Natural killer cell (primary cell): ENCODE measurements around the gene RNF6. TPM values are rescaled to one million over a fixed set of nuclear protein-coding genes. Genes with fewer than 3 reads are reported as not detected.

Source experiments
- ATAC-seq, 3 donors: fragments of 150-1000 bp in 2 of 3; fragments of 200-7000 bp in 1 of 3; cut with Tn5 transposase; 1 replicate in 1 of 3; 2 replicates in 2 of 3; pipeline ENCODE4 v1.10.0; 2021; ENCODE audit warnings: mild to moderate bottlenecking in 2 of 3, moderate library complexity in 2 of 3
- DNase-seq, 2 donors: peaks; one replicate each; pipeline versions ENCODE4 v3.0.0 to v3.0.0-alpha.2; 2013 to 2021; ENCODE audit warnings: mixed read lengths in 1 of 2
- H3K27ac ChIP-seq: one replicate; pipeline ENCODE4 v1.5.1; 2013; ENCODE audit warnings: mild to moderate bottlenecking, low read length
- H3K27me3 ChIP-seq: one replicate; pipeline ENCODE4 v1.6.1; 2013; ENCODE audit warnings: low read length; ENCODE audit not compliant: control insufficient read depth, insufficient read depth
- H3K36me3 ChIP-seq: one replicate; pipeline ENCODE4 v1.6.1; 2013; ENCODE audit warnings: low read length; ENCODE audit not compliant: control insufficient read depth, insufficient read depth
- H3K4me1 ChIP-seq: one replicate; pipeline ENCODE4 v1.6.1; 2013; ENCODE audit warnings: low read length; ENCODE audit not compliant: control insufficient read depth, insufficient read depth
- H3K4me3 ChIP-seq: one replicate; pipeline ENCODE4 v1.5.1; 2013; ENCODE audit warnings: low read length
- H3K9me3 ChIP-seq: one replicate; pipeline ENCODE4 v1.6.1; 2013; ENCODE audit warnings: low read length; ENCODE audit not compliant: control insufficient read depth, insufficient read depth
- H3K27ac Mint-ChIP-seq, 2 donors: one replicate each; pipeline ENCODE4 v1.8.0; 2022; ENCODE audit warnings: mild to moderate bottlenecking in 2 of 2, mixed read lengths in 2 of 2, moderate library complexity in 1 of 2
- H3K27me3 Mint-ChIP-seq, 2 donors: one replicate each; pipeline ENCODE4 v1.8.0; 2022; ENCODE audit warnings: low read depth in 2 of 2, mixed read lengths in 2 of 2
- H3K36me3 Mint-ChIP-seq: one replicate; pipeline ENCODE4 v1.8.0; 2022; ENCODE audit warnings: mixed read lengths
- H3K4me1 Mint-ChIP-seq, 2 donors: one replicate each; pipeline ENCODE4 v1.8.0; 2022; ENCODE audit warnings: mixed read lengths in 2 of 2
- H3K4me3 Mint-ChIP-seq: one replicate; pipeline ENCODE4 v1.8.0; 2022; ENCODE audit warnings: mild to moderate bottlenecking, moderate library complexity, mixed read lengths
- H3K9me3 Mint-ChIP-seq, 2 donors: one replicate each; pipeline ENCODE4 v1.8.0; 2022; ENCODE audit warnings: mixed read lengths in 2 of 2
- WGBS: methylation state at CpG from one replicate; pipeline ENCODE4 v1.1.7; 2013; ENCODE audit warnings: missing lambda C conversion rate; ENCODE audit not compliant: insufficient coverage; 5-methylcytosine and 5-hydroxymethylcytosine counted together
- intact Hi-C: fragments of 100-400 bp; cut with micrococcal nuclease; formaldehyde crosslinking; loops from one replicate; pipeline ENCODE4 v1.14.2; 2022
- total RNA-seq, 4 donors: library from RNA; stranded (reverse); fragments of 120-200 nt in 1 of 4; gene quantifications; one replicate each; pipeline versions ENCODE4 v1.2.3 to v1.2.4, GENCODE V29; 2013 to 2022
- TF ChIP-seq, protein P1 (sequence below): fragments of 200-600 bp; IDR thresholded peaks from one replicate; pipeline ENCODE4 v1.8.0; 2022; ENCODE audit warnings: antibody characterized with exemption

RNF6 gene
- total RNA-seq: 10 to 100 TPM; 49.8 to 62.3 (median 52.6) TPM
- 49.2 TPM for total RNA-seq (2013)

DNA sequence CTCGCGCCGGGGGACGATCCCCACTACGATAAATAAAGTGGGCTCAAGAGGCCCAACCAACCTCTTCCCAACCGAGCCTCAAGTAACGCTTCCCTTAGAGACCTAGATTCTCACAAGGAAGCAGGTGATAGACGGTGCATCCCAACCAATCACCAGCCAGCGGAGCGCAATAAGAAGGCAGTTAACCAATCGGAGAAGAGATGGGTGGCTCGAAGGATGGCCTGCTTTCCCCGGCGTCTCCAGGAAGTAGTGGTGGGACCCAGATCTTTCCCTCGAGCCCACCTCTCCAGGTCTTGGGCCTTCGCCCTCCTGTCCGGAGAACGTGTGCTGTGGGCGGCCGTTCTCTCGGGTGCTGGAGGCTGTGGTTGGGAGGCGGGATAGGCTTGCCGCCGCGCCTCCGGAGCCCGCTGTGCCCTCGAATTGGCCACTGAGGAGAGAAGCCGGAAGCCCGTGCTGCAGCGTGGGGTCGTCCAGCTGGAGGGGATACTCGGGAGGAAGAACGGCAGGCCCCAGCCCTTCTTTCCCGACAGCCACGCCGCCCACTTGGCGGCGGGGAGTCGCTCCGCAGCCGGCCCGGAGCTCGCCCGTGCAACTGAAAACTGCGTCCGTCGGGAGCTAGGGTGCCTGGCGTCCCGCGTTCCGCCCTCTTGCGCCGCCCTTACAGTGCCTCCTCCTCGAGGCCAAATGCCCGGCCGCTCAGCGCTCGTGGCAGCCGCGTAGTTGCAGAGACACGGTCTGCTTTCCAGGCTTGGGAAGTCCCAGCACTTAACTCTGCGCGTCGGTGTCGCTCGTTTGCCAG, at the start of gene RNF6:
TSS of gene RNF6 (minus strand) at position 594 of the 799 bp plus-strand sequence. CDS start 2,665 bp downstream, outside the sequence.
- intact Hi-C loops: loop anchor here (1.0 kb wide), 2 partner anchors 32 to 36 kb away; partner anchors contain the start of gene CDK8
- TF ChIP-seq, protein P1, sequence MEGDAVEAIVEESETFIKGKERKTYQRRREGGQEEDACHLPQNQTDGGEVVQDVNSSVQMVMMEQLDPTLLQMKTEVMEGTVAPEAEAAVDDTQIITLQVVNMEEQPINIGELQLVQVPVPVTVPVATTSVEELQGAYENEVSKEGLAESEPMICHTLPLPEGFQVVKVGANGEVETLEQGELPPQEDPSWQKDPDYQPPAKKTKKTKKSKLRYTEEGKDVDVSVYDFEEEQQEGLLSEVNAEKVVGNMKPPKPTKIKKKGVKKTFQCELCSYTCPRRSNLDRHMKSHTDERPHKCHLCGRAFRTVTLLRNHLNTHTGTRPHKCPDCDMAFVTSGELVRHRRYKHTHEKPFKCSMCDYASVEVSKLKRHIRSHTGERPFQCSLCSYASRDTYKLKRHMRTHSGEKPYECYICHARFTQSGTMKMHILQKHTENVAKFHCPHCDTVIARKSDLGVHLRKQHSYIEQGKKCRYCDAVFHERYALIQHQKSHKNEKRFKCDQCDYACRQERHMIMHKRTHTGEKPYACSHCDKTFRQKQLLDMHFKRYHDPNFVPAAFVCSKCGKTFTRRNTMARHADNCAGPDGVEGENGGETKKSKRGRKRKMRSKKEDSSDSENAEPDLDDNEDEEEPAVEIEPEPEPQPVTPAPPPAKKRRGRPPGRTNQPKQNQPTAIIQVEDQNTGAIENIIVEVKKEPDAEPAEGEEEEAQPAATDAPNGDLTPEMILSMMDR: no peak
- DNase-seq (peak; percentile 87 to 96), ATAC-seq (peak; percentile 91 to 97 (median 93))
- Histone ChIP-seq H3K27me3 (no peaks in the 10 kb centered on the region), H3K27ac (peak within 1 kb of the TSS; percentile 96), H3K36me3 (peaks cover 35% of the 10 kb centered on the region), H3K9me3 (no peaks in the 10 kb centered on the region), H3K4me1 (peaks cover 13% of the 10 kb centered on the region), H3K4me3 (peak within 1 kb of the TSS; percentile 99)
- no peaks in the 10 kb centered on the region for H3K9me3 Mint-ChIP-seq
- peaks cover 3 to 10% of the 10 kb centered on the region in 2 donors for H3K27me3 Mint-ChIP-seq
- peaks cover 37 to 43% of the 10 kb centered on the region in 2 donors for H3K4me1 Mint-ChIP-seq
- H3K27ac Mint-ChIP-seq: peak within 1 kb of the TSS; percentile 95 to 98
- H3K4me3 Mint-ChIP-seq: peak within 1 kb of the TSS; percentile 92
- WGBS: under 1% methylated on average over 67 of the region's 67 CpGs
- peaks cover 7% of the 10 kb centered on the region for H3K36me3 Mint-ChIP-seq

DNA sequence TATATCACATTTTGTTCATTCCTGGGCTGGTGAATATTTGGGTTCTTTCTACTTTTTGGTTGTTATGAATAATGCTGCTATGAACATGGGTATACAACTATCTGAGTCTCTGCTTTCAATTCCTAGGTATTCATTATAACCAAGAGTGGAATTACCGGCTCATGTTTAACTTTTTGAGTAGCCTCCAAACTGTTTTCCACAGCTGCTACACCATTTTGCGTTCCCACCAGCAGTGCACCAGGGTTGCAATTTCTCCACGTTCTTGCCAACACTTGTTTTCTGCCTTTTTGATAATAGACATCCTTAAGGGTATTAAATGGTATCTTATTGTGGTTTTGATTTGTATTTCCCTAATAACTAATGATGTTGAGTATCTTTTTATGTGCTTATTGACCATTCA, 48.6 kb upstream of the RNF6 start:
- ATAC-seq (no peak), DNase-seq (no peak)
- WGBS: 87% methylated on average over 3 of the region's 3 CpGs
- H3K4me3 ChIP-seq: no peak overlapping the region
- intact Hi-C loops: no loop called here
- no peaks in the 10 kb centered on the region for H3K9me3 Mint-ChIP-seq
- H3K36me3 ChIP-seq: no peaks in the 10 kb centered on the region
- H3K27me3 ChIP-seq: no peaks in the 10 kb centered on the region
- H3K4me3 Mint-ChIP-seq: no peak overlapping the region
- H3K4me1 ChIP-seq: no peaks in the 10 kb centered on the region
- no peaks in the 10 kb centered on the region for H3K9me3 ChIP-seq
- no peaks in the 10 kb centered on the region for H3K36me3 Mint-ChIP-seq
- no peak overlapping the region for H3K27ac ChIP-seq
- no peaks in the 10 kb centered on the region for H3K27me3 Mint-ChIP-seq
- TF ChIP-seq, protein P1: no peak
- no peak overlapping the region for H3K27ac Mint-ChIP-seq
- H3K4me1 Mint-ChIP-seq: peaks cover 25 to 30% of the 10 kb centered on the region in 2 donors

DNA sequence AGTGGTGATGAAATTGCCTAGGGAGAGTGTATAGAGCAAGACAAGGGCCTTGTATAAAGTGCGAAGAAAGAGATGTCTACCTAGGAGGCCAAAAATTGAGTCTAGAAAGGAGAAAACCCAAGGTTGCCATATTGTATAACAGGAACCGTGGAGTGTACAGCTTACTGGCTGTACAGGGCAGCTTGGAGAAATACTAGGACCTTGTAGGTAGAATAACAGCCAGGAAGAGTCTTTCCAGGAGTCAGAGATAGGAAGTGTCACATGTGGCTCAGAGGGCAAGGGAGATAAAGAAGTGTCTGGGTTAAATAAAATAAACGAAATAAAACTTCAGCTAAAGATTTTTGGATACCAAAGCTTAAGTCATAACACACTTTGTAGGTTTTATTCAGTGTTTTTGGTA, 44.2 kb upstream of the RNF6 start:
- H3K9me3 Mint-ChIP-seq: no peaks in the 10 kb centered on the region
- Histone ChIP-seq H3K27ac (no peak overlapping the region), H3K4me1 (no peaks in the 10 kb centered on the region), H3K36me3 (no peaks in the 10 kb centered on the region), H3K9me3 (no peaks in the 10 kb centered on the region), H3K4me3 (no peak overlapping the region), H3K27me3 (no peaks in the 10 kb centered on the region)
- ATAC-seq (no peak), DNase-seq (no peak)
- TF ChIP-seq, protein P1: no peak
- peak overlapping the region in 1 of 2 donors; percentile 3 for H3K27ac Mint-ChIP-seq
- no peaks in the 10 kb centered on the region for H3K36me3 Mint-ChIP-seq
- intact Hi-C loops: no loop called here
- H3K4me1 Mint-ChIP-seq: peaks cover 27 to 39% of the 10 kb centered on the region in 2 donors
- WGBS: 87% methylated on average over 3 of the region's 3 CpGs
- H3K27me3 Mint-ChIP-seq: no peaks in the 10 kb centered on the region
- H3K4me3 Mint-ChIP-seq: no peak overlapping the region
